Psoas muscle (tissue), 8 donors: ENCODE measurements around the gene HOXA5. TPM values are rescaled to one million over a fixed set of nuclear protein-coding genes. Genes with fewer than 3 reads are reported as not detected.

Experiments used
- ATAC-seq, 4 donors: fragments of 200-7000 bp; cut with Tn5 transposase; one replicate each; pipeline ENCODE4 v1.9.1; 2020; ENCODE audit warnings: moderate library complexity in 3 of 4, mild to moderate bottlenecking in 2 of 4
- DNase-seq, 2 donors: peaks; one replicate each; pipeline ENCODE4 v3.0.0-alpha.2; 2020
- H3K27ac ChIP-seq: fragments of 200-600 bp; one replicate; pipeline ENCODE4 v1.8.0; 2022
- H3K27me3 ChIP-seq, 3 donors: fragments of 200-600 bp in 1 of 3; one replicate each; pipeline versions ENCODE4 v1.6.1 to v1.8.0; 2013 to 2022; ENCODE audit warnings: low read length in 2 of 3, mild to moderate bottlenecking in 2 of 3, moderate library complexity in 1 of 3; ENCODE audit not compliant: insufficient read depth in 3 of 3
- H3K36me3 ChIP-seq, 2 donors: fragments of 200-600 bp in 1 of 2; one replicate each; pipeline versions ENCODE4 v1.6.1 to v1.8.0; 2013 to 2022; ENCODE audit warnings: low read depth in 1 of 2, mild to moderate bottlenecking in 1 of 2, moderate library complexity in 1 of 2; ENCODE audit not compliant: insufficient read depth in 1 of 2
- H3K4me1 ChIP-seq: fragments of 200-600 bp; one replicate; pipeline ENCODE4 v1.8.0; 2022
- H3K4me3 ChIP-seq: fragments of 200-600 bp; one replicate; pipeline ENCODE4 v1.8.0; 2022; ENCODE audit warnings: mild to moderate bottlenecking
- H3K9me3 ChIP-seq: fragments of 200-600 bp; one replicate; pipeline ENCODE4 v1.8.0; 2022
- CTCF ChIP-seq: fragments of 200-600 bp; IDR thresholded peaks from one replicate; pipeline ENCODE4 v1.8.0; 2022; ENCODE audit warnings: antibody characterized with exemption
- WGBS, 3 donors: extraction: QIAGEN DNeasy Blood & Tissue Kit; methylation state at CpG; one replicate each; pipeline versions ENCODE4 v1.1.6 to v1.1.7; 2013; 5-methylcytosine and 5-hydroxymethylcytosine counted together
- intact Hi-C, 2 donors: fragments of 100-400 bp; cut with DNase I; formaldehyde crosslinking; loops; one replicate each; pipeline versions ENCODE4 v1.11.0 to v1.14.2; 2022
- polyA plus RNA-seq, 3 donors: library from polyadenylated mRNA; stranded (reverse); fragments of 200-250 nt; gene quantifications; one replicate each; pipeline ENCODE4 v1.2.3, GENCODE V29; 2013
- total RNA-seq, 4 donors: library from RNA; stranded (reverse); fragmentation: NEBNext Ultra II Directional in 2 of 4; extraction: Animal tissue kit (Norgen Biotek cat#: 25700) in 2 of 4; gene quantifications; one replicate each; pipeline versions ENCODE4 v1.2.1 to v1.2.4, GENCODE V29; 2021 to 2023
- donor health status: healthy with polysubstance abuse.
- donor health status: DM: no; HTN: no; CAD: no; lungs with moderate emphysema.
- donor health status: Bipolar disorder and iron deficiency.
- donor health status: healthy.
- donor health status: DM: yes; HTN: yes; CAD: no.
- donor health status: DM: no; HTN: no; CAD: no.
- donor health status: DM: no; HTN: no; CAD: no.
- donor health status: DM: yes; HTN: yes; CAD: no.

HOXA5 gene
- total and polyA plus RNA-seq, 7 donors: 2.6 to 18.8 (median 6.6) TPM

- no peaks in the 10 kb centered on the region for H3K9me3 ChIP-seq
- no peak for TF ChIP-seq CTCF
- peak overlapping the region; percentile 75 for H3K4me3 ChIP-seq
- H3K4me1 ChIP-seq: peaks cover 34% of the 10 kb centered on the region
- no peaks in the 10 kb centered on the region for H3K27me3 ChIP-seq
- peak overlapping the region; percentile 84 for H3K27ac ChIP-seq
- WGBS, 3 donors: 6 to 9% (median 6%) methylated on average over 26 to 27 of the region's 27 CpGs
- intact Hi-C loops: loop anchor here in 1 of 2 donors (10.0 kb wide), 1 partner anchor 1267 kb away; no protein-coding TSS in a partner anchor
- ATAC-seq: no peak
- no peak for DNase-seq
- H3K36me3 ChIP-seq: no peaks in the 10 kb centered on the region
Observed at GRCh38 chr7:27151341-27151930, 8.0 kb upstream of the HOXA5 start.

DNA sequence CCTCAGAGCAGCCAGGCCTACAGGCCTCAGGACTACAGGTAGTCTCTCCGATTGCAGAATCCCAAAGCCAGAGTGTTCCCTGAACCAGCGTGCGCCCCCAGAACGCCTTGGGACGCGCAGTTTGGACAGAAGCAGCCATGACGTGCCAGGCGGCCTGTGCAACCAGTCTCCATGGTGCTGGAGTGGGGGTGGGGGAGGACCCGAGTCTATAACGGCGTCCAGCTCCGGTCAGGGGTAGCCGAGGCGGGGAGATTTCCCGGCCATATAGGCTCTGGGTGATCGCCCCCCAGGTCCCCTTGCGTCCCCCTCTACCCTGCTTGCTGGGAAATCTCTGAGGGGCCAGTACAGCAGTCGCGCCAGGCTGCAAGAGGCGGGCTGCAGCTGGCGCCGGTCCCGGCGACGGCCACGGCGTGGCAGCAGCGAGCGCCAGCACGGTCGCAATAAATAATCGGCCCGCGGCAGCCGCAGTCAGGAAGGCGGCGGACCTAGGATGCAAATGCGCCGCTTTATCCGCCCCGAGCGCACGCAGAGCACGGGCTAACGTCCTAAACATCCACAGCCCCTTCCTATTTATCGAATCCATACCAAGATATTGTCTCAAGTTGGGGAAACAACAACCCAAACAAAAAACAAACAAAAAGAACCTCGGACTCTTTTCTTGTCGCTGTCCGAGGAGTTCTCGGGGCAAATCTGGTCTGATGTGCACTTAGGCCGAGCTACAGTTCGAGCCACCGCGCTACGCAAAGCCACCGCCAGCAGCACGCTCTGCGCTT, 7.3 kb upstream of the HOXA5 start:
- WGBS, 3 donors: 0 to 1% (median 1%) methylated on average over 58 of the region's 58 CpGs
- Histone ChIP-seq H3K4me3 (peak overlapping the region; percentile 75), H3K27ac (peak overlapping the region; percentile 84), H3K9me3 (no peaks in the 10 kb centered on the region), H3K4me1 (peaks cover 35% of the 10 kb centered on the region), H3K36me3 (peaks cover 0 to 2% of the 10 kb centered on the region in 2 donors), H3K27me3 (no peaks in the 10 kb centered on the region)
- ATAC-seq (peak; percentile 73 to 81 (median 75)), DNase-seq (peak; percentile 84 to 93)
- peak; percentile 84 for TF ChIP-seq CTCF
- intact Hi-C loops: loop anchor here in 1 of 2 donors (10.0 kb wide), 1 partner anchor 1266 kb away; no protein-coding TSS in a partner anchor

DNA sequence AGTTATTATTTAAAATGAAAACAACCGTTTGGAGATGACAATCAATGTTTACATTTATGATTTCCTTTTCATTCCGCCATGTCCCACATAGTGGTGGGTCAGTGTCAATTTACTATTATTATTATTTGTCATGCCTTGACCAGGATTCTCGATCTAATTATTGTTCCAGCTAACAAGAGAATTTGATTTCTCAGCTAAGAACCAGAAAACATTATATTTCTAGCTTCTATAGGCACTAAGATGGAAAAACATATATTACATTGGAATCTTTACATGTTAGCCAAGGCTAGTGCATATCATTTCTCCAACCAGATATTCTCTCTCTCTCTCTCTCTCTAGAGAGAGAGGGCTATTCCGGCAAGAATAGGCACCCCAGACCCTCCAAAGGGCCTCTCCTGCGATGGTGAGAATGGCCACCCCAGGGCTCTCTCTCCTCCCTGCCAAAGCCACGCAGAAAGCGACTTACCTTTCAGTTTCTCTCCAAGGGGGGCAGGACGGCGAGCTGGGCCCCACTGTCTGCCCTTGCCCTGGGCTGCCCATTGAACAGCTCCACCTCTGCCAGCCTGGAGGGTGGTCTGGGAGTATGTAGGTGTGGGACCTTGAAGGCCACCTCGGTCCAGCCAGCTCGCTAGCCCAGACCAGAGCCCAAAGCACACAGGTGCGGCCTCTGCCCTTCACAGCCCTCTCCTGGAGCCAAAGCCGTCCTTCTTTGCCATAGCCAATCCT, 6.5 kb upstream of the HOXA5 start:
- intact Hi-C loops: loop anchor here in 1 of 2 donors (10.0 kb wide), 2 partner anchors 755 to 1265 kb away; no protein-coding TSS in a partner anchor
- Histone ChIP-seq H3K27ac (peak overlapping the region; percentile 84), H3K9me3 (no peaks in the 10 kb centered on the region), H3K4me1 (peaks cover 29% of the 10 kb centered on the region), H3K36me3 (peaks cover 0 to 9% of the 10 kb centered on the region in 2 donors), H3K4me3 (peak overlapping the region; percentile 75), H3K27me3 (no peaks in the 10 kb centered on the region)
- WGBS, 3 donors: 13 to 30% (median 17%) methylated on average over 13 of the region's 13 CpGs
- no peak for TF ChIP-seq CTCF
- DNase-seq (no peak), ATAC-seq (peak; percentile 32 to 48 (median 35))

- H3K4me3 ChIP-seq: peak overlapping the region; percentile 75
Observed at GRCh38 chr7:27148756-27149641, 5.5 kb upstream of the HOXA5 start.

More at GRCh38 chr7:27148756-27149641, 5.5 kb upstream of the HOXA5 start:
- ATAC-seq (no peak), DNase-seq (peak in 1 of 2 donors; percentile 59)
- H3K36me3 ChIP-seq: peaks cover 0 to 19% of the 10 kb centered on the region in 2 donors
- no peaks in the 10 kb centered on the region for H3K9me3 ChIP-seq
- no peaks in the 10 kb centered on the region for H3K27me3 ChIP-seq
- peaks cover 29% of the 10 kb centered on the region for H3K4me1 ChIP-seq
- intact Hi-C loops: loop anchor here in 1 of 2 donors (10.0 kb wide), 1 partner anchor 754 kb away; no protein-coding TSS in a partner anchor
- H3K27ac ChIP-seq: peak overlapping the region; percentile 84
- WGBS, 3 donors: 7 to 18% (median 9%) methylated on average over 30 of the region's 30 CpGs
- TF ChIP-seq CTCF: no peak
